A673 (cell line): ENCODE measurements around the gene KLK4. TPM values are rescaled to one million over a fixed set of nuclear protein-coding genes. Genes with fewer than 3 reads are reported as not detected.
A peak's percentile ranks its signal among the peaks of the same experiment; 100 is the strongest.

Experiments used
- BruUV-seq: library from RNA; stranded (reverse); fragments of 400-500 nt; replicated peaks from 2 replicates; lab custom pipeline; 2021; lab: Mats Ljungman, UMichigan
- CTCF ChIA-PET: fragments of 300-600 bp; sonication (Branson Sonifier 250); formaldehyde crosslinking; loops from one replicate; lab custom pipeline; 2022; ENCODE audit warnings: antibody characterized with exemption; lab: Charles Lee
- POLR2A ChIA-PET: fragments of 300-600 bp; sonication (Branson Sonifier 250); formaldehyde crosslinking; loops from one replicate; lab custom pipeline; 2022; ENCODE audit warnings: antibody characterized with exemption; ENCODE audit not compliant: low non-redundant PET; lab: Charles Lee
- DNase-seq: peaks from one replicate; pipeline ENCODE4 v3.0.0-alpha.2; 2015; ENCODE audit warnings: low spot score
- H3K27ac ChIP-seq: fragments of 200-600 bp; sonication (generic); 2 replicates; pipeline ENCODE4 v1.5.1; 2016; ENCODE audit warnings: mixed run types, low read depth, mild to moderate bottlenecking, mixed read lengths, antibody characterized with exemption, low read length; ENCODE audit not compliant: poor library complexity, severe bottlenecking
- H3K27me3 ChIP-seq: fragments of 200-600 bp; sonication (generic); replicated peaks from 2 replicates; pipeline ENCODE4 v1.6.1; 2017; ENCODE audit warnings: mixed run types, low read depth, mild to moderate bottlenecking, mixed read lengths, antibody characterized with exemption, low read length; ENCODE audit not compliant: insufficient read depth, poor library complexity
- H3K36me3 ChIP-seq: fragments of 200-600 bp; sonication (generic); 2 replicates; pipeline ENCODE4 v1.6.1; 2016; ENCODE audit warnings: mixed run types, mild to moderate bottlenecking, mixed read lengths, antibody characterized with exemption, low read length; ENCODE audit not compliant: insufficient read depth, poor library complexity, severe bottlenecking
- H3K4me1 ChIP-seq: fragments of 200-600 bp; sonication (generic); 2 replicates; pipeline ENCODE4 v1.6.1; 2017; ENCODE audit warnings: mixed run types, mild to moderate bottlenecking, mixed read lengths, antibody characterized with exemption, low read length; ENCODE audit not compliant: insufficient read depth, poor library complexity, severe bottlenecking
- H3K4me3 ChIP-seq: fragments of 200-600 bp; sonication (generic); 2 replicates; pipeline ENCODE4 v1.5.1; 2016; ENCODE audit warnings: low read depth, mixed run types, mild to moderate bottlenecking, mixed read lengths, low read length; ENCODE audit not compliant: poor library complexity, severe bottlenecking
- H3K9me3 ChIP-seq: fragments of 200-600 bp; sonication (generic); 2 replicates; pipeline ENCODE4 v1.6.1; 2016; ENCODE audit warnings: mixed run types, low read depth, mild to moderate bottlenecking, mixed read lengths, antibody characterized with exemption, low read length; ENCODE audit not compliant: poor library complexity, severe bottlenecking
- CTCF ChIP-seq: fragments of 300-800, 200-600 bp; sonication (generic); conservative IDR thresholded peaks from 2 replicates; pipeline ENCODE4 v1.5.1; 2017; ENCODE audit warnings: low read depth, mild to moderate bottlenecking, antibody characterized with exemption, low read length, moderate library complexity, mixed read lengths
- EZH2 ChIP-seq: fragments of 200-600 bp; sonication (generic); IDR thresholded peaks from 2 replicates; pipeline ENCODE4 v1.6.1; 2017; ENCODE audit warnings: borderline replicate concordance, low read depth, mild to moderate bottlenecking, mixed read lengths, antibody characterized with exemption, low read length; ENCODE audit not compliant: poor library complexity, severe bottlenecking
- intact Hi-C: fragments of 100-400 bp; cut with micrococcal nuclease; formaldehyde crosslinking; loops from one replicate; pipeline ENCODE4 v1.10.0; 2022; ENCODE audit not compliant: unreplicated experiment
- total RNA-seq: library from RNA; stranded (reverse); gene quantifications from 2 replicates; pipeline ENCODE4 v1.2.3, GENCODE V29; 2021

The KLK4 gene
- total RNA-seq, 1 experiment from 2014 or later, result not detected

GRCh38 chr19:50921426-50922316 lies 10.5 kb upstream of the KLK4 start:
- ChIA-PET CTCF (interaction anchor here (0.6 to 2.2 kb wide), 12 partner anchors 12 to 564 kb away, joined by 3 to 15 read pairs (median 4); no protein-coding TSS in a partner anchor), POLR2A (interaction anchor here (0.6 to 1.0 kb wide), 2 partner anchors 197 to 290 kb away, joined by 6 to 26 read pairs; no protein-coding TSS in a partner anchor)
- Histone ChIP-seq H3K4me3 (no peak overlapping the region), H3K9me3 (no peaks in the 10 kb centered on the region), H3K27me3 (peaks cover 19% of the 10 kb centered on the region), H3K27ac (peak overlapping the region; percentile 18), H3K4me1 (peaks cover 11% of the 10 kb centered on the region), H3K36me3 (no peaks in the 10 kb centered on the region)
- no TSS peak for BruUV-seq
- peak; percentile 51 for DNase-seq
- intact Hi-C loops, result loop anchor here (1.0 to 10.0 kb wide), 5 partner anchors 129 to 567 kb away; partner anchors contain the start of gene ACP4
- TF ChIP-seq EZH2 (no peak), CTCF (no peak)

GRCh38 chr19:50916069-50916468 lies 4.9 kb upstream of the KLK4 start:
- Histone ChIP-seq H3K9me3 (no peaks in the 10 kb centered on the region), H3K4me3 (no peak overlapping the region), H3K27me3 (peaks cover 67% of the 10 kb centered on the region), H3K27ac (no peak overlapping the region), H3K4me1 (peaks cover under 1% of the 10 kb centered on the region), H3K36me3 (no peaks in the 10 kb centered on the region)
- BruUV-seq, result no TSS peak
- POLR2A ChIA-PET, result no interaction called here
- TF ChIP-seq EZH2 (no peak), CTCF (no peak)
- no peak for DNase-seq
- intact Hi-C loops, result no loop called here
- CTCF ChIA-PET, result no interaction called here

GRCh38 chr19:50912727-50913716 lies 1.8 kb upstream of the KLK4 start:
- peaks cover 74% of the 10 kb centered on the region for H3K27me3 ChIP-seq
- no peak overlapping the region for H3K4me3 ChIP-seq
- DNase-seq, result no peak
- H3K36me3 ChIP-seq, result no peaks in the 10 kb centered on the region
- no peaks in the 10 kb centered on the region for H3K9me3 ChIP-seq
- POLR2A ChIA-PET, result no interaction called here
- CTCF ChIA-PET, result no interaction called here
- intact Hi-C loops, result no loop called here
- TF ChIP-seq EZH2, result no peak
- no peak for TF ChIP-seq CTCF
- no peak overlapping the region for H3K27ac ChIP-seq
- H3K4me1 ChIP-seq, result no peaks in the 10 kb centered on the region
- no TSS peak for BruUV-seq
